Measurements from ENCODE around the gene MORC3. TPM values are rescaled to one million over a fixed set of nuclear protein-coding genes. Genes with fewer than 3 reads are reported as not detected.

MORC3 gene
- total and polyA plus RNA-seq, 3 donors from 2014 or later, result 21.4 to 48.0 (median 45.6) TPM

DNA sequence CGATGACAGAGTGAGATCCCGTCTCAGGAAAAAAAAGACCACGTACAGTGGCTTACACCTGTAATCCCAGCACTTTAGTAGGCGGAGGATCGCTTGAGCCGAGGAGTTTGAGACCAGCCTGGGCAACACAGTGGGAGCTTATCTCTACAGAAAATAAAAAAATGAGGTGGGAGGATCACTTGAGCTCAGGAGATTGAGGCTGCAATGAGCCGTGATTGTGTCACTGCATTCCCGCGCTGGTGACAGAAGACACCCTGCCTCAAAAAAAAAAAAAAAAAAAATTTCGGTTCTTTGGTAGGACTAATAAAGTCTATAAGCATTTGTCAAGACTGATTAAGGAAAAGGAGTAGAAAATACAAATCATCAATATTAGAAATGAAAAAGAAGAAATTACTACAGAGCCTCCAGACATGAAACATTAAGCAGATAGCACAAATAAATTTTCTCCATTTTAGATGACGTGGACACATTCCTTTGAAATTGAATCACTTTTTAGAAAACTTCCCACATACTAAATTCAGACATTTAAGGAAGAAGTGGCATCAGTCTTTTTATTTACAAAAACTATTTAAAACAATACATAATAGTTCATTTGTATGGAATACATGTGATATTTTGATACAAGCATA is 30.4 kb downstream of the MORC3 start:
- intact Hi-C loops (cut with DNase I; ENCODE audit: low total_unique reads), result no loop called here
- Histone ChIP-seq H3K27me3 (no peaks in the 10 kb centered on the region), H3K4me1 (no peaks in the 10 kb centered on the region), H3K27ac (peak overlapping the region in 1 of 2 donors; percentile 18), H3K4me3 (no peak overlapping the region), H3K9me3 (no peaks in the 10 kb centered on the region), H3K36me3 (ENCODE audit: low read depth, missing control alignments) (no peaks in the 10 kb centered on the region)
- TF ChIP-seq, protein P1, sequence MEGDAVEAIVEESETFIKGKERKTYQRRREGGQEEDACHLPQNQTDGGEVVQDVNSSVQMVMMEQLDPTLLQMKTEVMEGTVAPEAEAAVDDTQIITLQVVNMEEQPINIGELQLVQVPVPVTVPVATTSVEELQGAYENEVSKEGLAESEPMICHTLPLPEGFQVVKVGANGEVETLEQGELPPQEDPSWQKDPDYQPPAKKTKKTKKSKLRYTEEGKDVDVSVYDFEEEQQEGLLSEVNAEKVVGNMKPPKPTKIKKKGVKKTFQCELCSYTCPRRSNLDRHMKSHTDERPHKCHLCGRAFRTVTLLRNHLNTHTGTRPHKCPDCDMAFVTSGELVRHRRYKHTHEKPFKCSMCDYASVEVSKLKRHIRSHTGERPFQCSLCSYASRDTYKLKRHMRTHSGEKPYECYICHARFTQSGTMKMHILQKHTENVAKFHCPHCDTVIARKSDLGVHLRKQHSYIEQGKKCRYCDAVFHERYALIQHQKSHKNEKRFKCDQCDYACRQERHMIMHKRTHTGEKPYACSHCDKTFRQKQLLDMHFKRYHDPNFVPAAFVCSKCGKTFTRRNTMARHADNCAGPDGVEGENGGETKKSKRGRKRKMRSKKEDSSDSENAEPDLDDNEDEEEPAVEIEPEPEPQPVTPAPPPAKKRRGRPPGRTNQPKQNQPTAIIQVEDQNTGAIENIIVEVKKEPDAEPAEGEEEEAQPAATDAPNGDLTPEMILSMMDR (IDR thresholded peaks at IDR 0.05), result no peak
- no peak for TF ChIP-seq POLR2A (IDR thresholded peaks at IDR 0.05)
- DNase-seq, result peak; percentile 52
- WGBS, 2 donors, result 75 to 87% methylated on average over 11 of the region's 11 CpGs

GRCh38 chr21:36354918-36355680 is 35.1 kb downstream of the MORC3 start:
- Histone ChIP-seq H3K9me3 (no peaks in the 10 kb centered on the region), H3K27ac (no peak overlapping the region), H3K27me3 (no peaks in the 10 kb centered on the region), H3K36me3 (ENCODE audit: low read depth, missing control alignments) (no peaks in the 10 kb centered on the region), H3K4me3 (no peak overlapping the region), H3K4me1 (no peaks in the 10 kb centered on the region)
- no peak for DNase-seq
- 73 to 74% methylated on average over 5 of the region's 5 CpGs for WGBS, 2 donors
- TF ChIP-seq, protein P1 (IDR thresholded peaks at IDR 0.05), result no peak
- TF ChIP-seq POLR2A (IDR thresholded peaks at IDR 0.05), result no peak
- intact Hi-C loops (cut with DNase I; ENCODE audit: low total_unique reads), result no loop called here

DNA sequence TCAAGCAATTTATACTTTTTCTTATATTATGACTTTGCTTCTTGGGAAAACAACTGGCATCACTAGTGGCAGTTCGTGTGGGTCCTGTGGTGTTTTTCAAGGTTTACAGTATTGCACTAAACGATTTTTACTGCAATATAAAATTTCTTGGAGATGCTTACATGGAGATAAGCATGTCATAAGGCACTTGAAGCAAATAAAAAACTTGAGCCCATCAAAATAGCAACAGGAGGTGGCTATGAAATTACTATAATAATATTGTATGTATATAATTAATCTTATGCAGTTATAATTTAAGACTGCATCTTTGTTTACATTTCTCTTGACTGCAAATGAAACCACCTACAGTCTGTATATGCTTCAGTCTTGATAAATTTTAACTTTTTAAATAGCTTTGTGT is 35.9 kb downstream of the MORC3 start:
- Histone ChIP-seq H3K9me3 (no peaks in the 10 kb centered on the region), H3K27me3 (no peaks in the 10 kb centered on the region), H3K27ac (no peak overlapping the region), H3K4me3 (no peak overlapping the region), H3K36me3 (ENCODE audit: low read depth, missing control alignments) (no peaks in the 10 kb centered on the region), H3K4me1 (no peaks in the 10 kb centered on the region)
- intact Hi-C loops (cut with DNase I; ENCODE audit: low total_unique reads), result no loop called here
- no peak for DNase-seq
- no peak for TF ChIP-seq POLR2A (IDR thresholded peaks at IDR 0.05)
- TF ChIP-seq, protein P1 (IDR thresholded peaks at IDR 0.05), result no peak
- WGBS, 2 donors, result 68 to 69% methylated on average over 2 of the region's 2 CpGs

DNA sequence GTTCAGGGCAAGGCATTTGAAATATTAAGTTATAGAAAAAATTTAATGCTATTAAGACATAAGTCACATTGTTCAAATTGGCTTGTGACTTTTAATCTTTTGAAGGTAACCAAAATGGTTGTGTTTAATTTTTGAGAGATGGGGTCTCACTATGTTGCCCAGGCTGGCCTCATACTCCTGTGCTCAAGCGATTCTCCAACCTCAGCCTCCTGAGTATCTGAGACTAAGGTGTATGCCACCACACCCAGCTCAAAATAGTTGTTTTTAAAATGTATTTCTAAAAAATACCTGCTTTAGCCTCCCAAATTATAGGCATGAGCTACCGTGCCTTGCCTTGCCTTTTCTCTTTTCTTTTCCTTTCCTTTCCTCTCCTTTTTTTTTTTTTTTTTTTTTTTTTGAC is 39.2 kb downstream of the MORC3 start:
- H3K36me3 ChIP-seq (ENCODE audit: low read depth, missing control alignments), result no peaks in the 10 kb centered on the region
- 88 to 96% methylated on average over 2 of the region's 2 CpGs for WGBS, 2 donors
- TF ChIP-seq POLR2A (IDR thresholded peaks at IDR 0.05), result no peak
- TF ChIP-seq, protein P1 (IDR thresholded peaks at IDR 0.05), result no peak

More for the DNA sequence above, 39.2 kb downstream of the MORC3 start:
- Histone ChIP-seq H3K27ac (no peak overlapping the region), H3K4me3 (no peak overlapping the region), H3K4me1 (no peaks in the 10 kb centered on the region), H3K9me3 (no peaks in the 10 kb centered on the region), H3K27me3 (no peaks in the 10 kb centered on the region)
- DNase-seq, result no peak
- intact Hi-C loops (cut with DNase I; ENCODE audit: low total_unique reads), result no loop called here

All from testis (tissue), 3 donors.